Measurements from ENCODE around the gene KCTD21.

Gene KCTD21

GRCh38 chr11:78196661-78197091, 8.2 kb upstream of the KCTD21 start:
- Mint-ChIP-seq H3K9me3 (no peaks in the 10 kb centered on the region), H3K27ac (no peak overlapping the region), H3K4me1 (peaks cover 60% of the 10 kb centered on the region), H3K27me3 (no peaks in the 10 kb centered on the region), H3K4me3 (no peak overlapping the region)
- ATAC-seq (no peak), DNase-seq (no peak)

DNA sequence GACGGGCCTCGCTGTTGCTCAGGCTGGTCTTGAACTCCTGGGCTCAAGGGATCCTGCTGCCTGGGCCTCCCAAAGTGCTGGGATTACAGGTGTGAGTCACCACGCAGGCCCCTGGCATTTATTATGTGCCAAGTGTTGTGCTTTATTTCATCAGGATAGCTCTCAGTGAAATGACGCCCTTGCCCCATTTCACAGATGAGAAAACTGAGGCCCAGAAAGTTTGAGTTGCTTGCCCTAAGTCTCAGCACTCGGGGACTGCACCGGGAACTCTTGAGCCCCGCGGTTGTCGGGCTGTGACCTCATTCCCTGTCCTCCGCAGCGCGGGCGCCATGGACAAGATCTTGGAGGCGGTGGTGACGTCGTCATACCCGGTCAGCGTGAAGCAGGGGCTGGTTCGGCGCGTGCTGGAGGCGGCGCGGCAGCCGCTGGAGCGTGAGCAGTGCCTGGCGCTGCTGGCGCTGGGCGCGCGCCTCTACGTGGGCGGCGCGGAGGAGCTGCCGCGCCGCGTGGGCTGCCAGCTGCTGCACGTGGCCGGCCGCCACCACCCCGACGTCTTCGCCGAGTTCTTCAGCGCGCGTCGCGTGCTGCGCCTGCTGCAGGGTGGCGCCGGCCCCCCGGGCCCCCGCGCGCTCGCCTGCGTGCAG, 7.6 kb upstream of the KCTD21 start:
- peaks cover 59% of the 10 kb centered on the region for H3K4me1 Mint-ChIP-seq
- no peak overlapping the region for H3K4me3 Mint-ChIP-seq
- no peaks in the 10 kb centered on the region for H3K27me3 Mint-ChIP-seq
- no peaks in the 10 kb centered on the region for H3K9me3 Mint-ChIP-seq
- DNase-seq (no peak), ATAC-seq (peak; percentile 4)
- no peak overlapping the region for H3K27ac Mint-ChIP-seq

- Mint-ChIP-seq H3K4me3 (no peak overlapping the region), H3K9me3 (no peaks in the 10 kb centered on the region), H3K27ac (peak overlapping the region in 1 of 2 donors; percentile 37), H3K27me3 (no peaks in the 10 kb centered on the region), H3K4me1 (peaks cover 60% of the 10 kb centered on the region)
- ATAC-seq (no peak), DNase-seq (no peak)
These were observed 6.1 kb upstream of the KCTD21 start for GRCh38 chr11:78194490-78194889.

GRCh38 chr11:78193806-78194205, 5.4 kb upstream of the KCTD21 start:
- Mint-ChIP-seq H3K27ac (no peak overlapping the region), H3K4me1 (peaks cover 64% of the 10 kb centered on the region), H3K9me3 (no peaks in the 10 kb centered on the region), H3K27me3 (no peaks in the 10 kb centered on the region), H3K4me3 (no peak overlapping the region)
- no peak for DNase-seq
- no peak for ATAC-seq

- DNase-seq (no peak), ATAC-seq (no peak)
- Mint-ChIP-seq H3K27me3 (no peaks in the 10 kb centered on the region), H3K4me1 (peaks cover 64% of the 10 kb centered on the region), H3K9me3 (no peaks in the 10 kb centered on the region), H3K27ac (no peak overlapping the region), H3K4me3 (no peak overlapping the region)
These were observed 4.5 kb upstream of the KCTD21 start for GRCh38 chr11:78192911-78193351.

DNA sequence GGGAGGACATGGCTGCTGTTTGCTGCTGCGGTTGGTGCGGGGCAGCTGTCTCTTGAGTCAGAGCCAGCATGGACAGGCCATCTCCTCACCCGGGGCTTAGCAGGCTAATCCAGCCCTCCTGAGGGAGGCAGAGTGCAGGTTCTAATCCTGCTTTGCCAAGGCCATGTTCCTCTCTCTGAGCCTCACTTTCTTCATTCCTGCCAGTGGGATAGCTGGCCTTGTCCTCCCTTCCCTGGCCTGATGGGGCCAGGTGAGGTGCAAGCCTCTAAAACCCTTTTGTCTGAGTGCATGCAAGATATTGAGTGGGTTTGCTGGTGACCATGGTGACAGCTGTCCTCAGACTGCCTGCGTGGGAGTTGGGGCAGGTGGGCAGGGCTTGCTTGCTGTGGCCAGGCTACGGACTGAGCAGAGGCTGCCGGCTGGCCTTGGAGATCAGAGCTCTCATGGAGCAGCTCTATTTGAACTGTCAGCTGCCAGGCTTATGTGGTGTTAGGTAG, 3.8 kb upstream of the KCTD21 start:
- Mint-ChIP-seq H3K27me3 (no peaks in the 10 kb centered on the region), H3K4me3 (no peak overlapping the region), H3K9me3 (no peaks in the 10 kb centered on the region), H3K4me1 (peaks cover 67% of the 10 kb centered on the region), H3K27ac (no peak overlapping the region)
- no peak for ATAC-seq
- DNase-seq: no peak

DNA sequence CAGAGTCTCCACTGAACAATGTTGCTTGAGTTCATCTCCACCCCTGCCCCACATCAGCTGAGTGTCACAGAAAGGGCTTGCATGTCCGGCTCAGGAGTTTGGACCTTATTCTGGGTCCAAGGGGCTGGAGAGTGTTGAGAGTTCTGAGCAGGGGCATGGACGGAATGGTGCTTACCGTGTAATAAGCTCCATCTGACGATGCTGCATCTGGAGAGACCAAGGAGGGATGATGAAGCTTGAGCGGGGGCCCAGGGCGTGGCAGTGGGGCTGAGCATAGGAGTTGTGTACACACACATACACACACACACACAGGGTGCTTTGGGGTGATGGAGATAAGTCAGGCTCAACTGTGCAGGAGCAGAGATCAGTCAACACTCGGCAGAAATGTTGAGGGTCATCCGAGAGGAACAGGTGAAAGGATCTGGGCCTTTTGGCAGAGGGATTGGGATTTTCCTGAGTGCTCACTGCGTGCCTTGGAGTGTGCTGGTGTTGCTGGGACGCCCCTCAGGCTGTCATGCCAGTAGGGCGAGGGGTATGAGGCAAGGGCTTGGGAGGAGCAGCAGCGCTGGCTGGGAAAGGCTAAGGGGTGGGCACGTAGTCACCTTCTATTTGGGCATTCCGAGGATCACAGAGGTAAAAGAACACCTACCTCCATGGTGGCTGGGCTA, 2.6 kb upstream of the KCTD21 start:
- H3K4me1 Mint-ChIP-seq: peaks cover 78% of the 10 kb centered on the region
- no peaks in the 10 kb centered on the region for H3K9me3 Mint-ChIP-seq
- H3K27me3 Mint-ChIP-seq: no peaks in the 10 kb centered on the region
- DNase-seq (no peak), ATAC-seq (no peak)
- no peak overlapping the region for H3K4me3 Mint-ChIP-seq
- H3K27ac Mint-ChIP-seq: no peak overlapping the region

DNA sequence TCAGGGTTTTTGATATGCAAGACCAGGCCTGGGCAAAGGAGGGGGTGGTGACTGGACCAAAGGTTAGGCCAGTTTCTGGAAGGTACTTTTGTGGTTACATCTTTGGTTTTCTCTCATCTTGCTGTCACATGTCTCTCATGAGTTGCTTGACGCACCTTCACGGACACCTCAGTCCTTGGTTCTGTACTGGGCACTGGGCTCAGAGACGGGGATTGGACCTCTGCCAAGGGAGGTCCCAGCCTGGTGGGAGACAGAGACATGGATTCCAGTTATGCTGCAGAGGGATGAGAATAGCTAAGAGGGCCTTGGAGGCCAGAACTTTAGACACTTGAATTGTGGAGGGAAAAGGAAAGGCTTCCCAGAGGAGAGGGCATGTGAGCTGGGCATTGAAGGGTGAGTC, 1.9 kb upstream of the KCTD21 start:
- no peak for ATAC-seq
- H3K27me3 Mint-ChIP-seq: no peaks in the 10 kb centered on the region

GRCh38 chr11:78189851-78190250, 1.4 kb upstream of the KCTD21 start:
- H3K4me1 Mint-ChIP-seq: peaks cover 79% of the 10 kb centered on the region
- H3K4me3 Mint-ChIP-seq: peak overlapping the region; percentile 79 to 91
- DNase-seq (no peak), ATAC-seq (no peak)
- peak overlapping the region in 1 of 2 donors; percentile 59 for H3K27ac Mint-ChIP-seq
- no peaks in the 10 kb centered on the region for H3K9me3 Mint-ChIP-seq
- H3K27me3 Mint-ChIP-seq: no peaks in the 10 kb centered on the region

More for the DNA sequence above, 1.9 kb upstream of the KCTD21 start:
- Mint-ChIP-seq H3K4me1 (peaks cover 83% of the 10 kb centered on the region), H3K4me3 (peak overlapping the region; percentile 79 to 91), H3K27ac (peak overlapping the region in 1 of 2 donors; percentile 28), H3K9me3 (no peaks in the 10 kb centered on the region)
- no peak for DNase-seq

GRCh38 chr11:78189174-78189724, 823 bp upstream of the KCTD21 start:
- H3K27me3 Mint-ChIP-seq: no peaks in the 10 kb centered on the region
- H3K4me1 Mint-ChIP-seq: peaks cover 73% of the 10 kb centered on the region
- peak overlapping the region; percentile 66 to 99 for H3K27ac Mint-ChIP-seq
- peak overlapping the region; percentile 79 to 91 for H3K4me3 Mint-ChIP-seq
- no peak for ATAC-seq
- no peaks in the 10 kb centered on the region for H3K9me3 Mint-ChIP-seq
- peak in 1 of 2 donors; percentile 12 for DNase-seq

DNA sequence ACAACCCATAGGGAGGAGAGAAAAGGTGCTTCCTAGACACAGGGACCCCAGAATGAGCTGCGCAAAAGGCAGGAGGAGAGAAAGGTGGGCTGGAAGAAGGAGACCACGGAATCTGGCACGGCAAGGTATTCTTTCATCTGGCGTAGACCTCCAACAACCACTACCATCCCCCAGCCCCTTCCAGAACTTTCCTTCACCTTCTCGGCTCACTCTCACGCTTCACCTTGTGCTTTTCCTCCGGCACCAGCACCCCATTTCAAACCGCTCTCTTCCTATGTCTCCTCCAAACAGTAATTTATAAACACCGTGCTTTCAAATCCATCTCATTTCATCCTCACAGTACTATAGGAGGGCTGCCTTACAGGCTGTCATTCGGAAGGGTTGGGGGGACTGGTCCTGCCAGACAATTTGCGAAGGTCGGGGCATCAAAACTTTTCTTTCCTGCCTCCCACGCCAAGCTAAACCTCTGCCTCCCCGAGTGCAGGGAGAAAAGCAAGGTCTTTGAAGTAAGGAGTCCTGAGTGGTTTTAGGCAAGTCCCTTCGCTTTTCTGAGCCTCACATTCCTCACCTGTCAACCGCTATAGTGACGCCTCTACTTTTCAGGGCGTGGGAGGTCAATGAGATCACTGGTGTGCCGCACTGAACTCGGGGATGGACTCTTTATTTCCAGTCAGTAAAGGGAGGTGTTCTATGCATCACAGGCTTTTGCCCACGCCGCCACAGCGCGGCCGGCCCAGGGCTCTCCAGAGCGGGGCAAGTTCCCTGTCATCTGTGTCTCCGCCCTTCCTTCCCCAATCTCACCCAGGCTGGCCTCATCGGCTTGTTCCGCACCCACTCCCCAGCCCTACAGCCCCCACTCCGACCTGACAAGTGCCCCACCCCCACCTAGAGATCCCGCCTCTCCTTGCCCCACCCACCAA, 800 bp downstream of the KCTD21 start:
- H3K4me1 Mint-ChIP-seq: peaks cover 57% of the 10 kb centered on the region
- DNase-seq: peak; percentile 89
- H3K27me3 Mint-ChIP-seq: no peaks in the 10 kb centered on the region

GRCh38 chr11:78181185-78181584, 7.2 kb downstream of the KCTD21 start:
- Mint-ChIP-seq H3K4me1 (peaks cover 16% of the 10 kb centered on the region), H3K4me3 (no peak overlapping the region), H3K9me3 (peaks cover 9 to 16% of the 10 kb centered on the region in 2 donors), H3K27ac (no peak overlapping the region), H3K27me3 (no peaks in the 10 kb centered on the region)
- DNase-seq (no peak), ATAC-seq (no peak)

More for the DNA sequence above, 800 bp downstream of the KCTD21 start:
- H3K27ac Mint-ChIP-seq: peak overlapping the region; percentile 98 to 99
- peak; percentile 82 for ATAC-seq
- peak overlapping the region; percentile 79 to 91 for H3K4me3 Mint-ChIP-seq
- no peaks in the 10 kb centered on the region for H3K9me3 Mint-ChIP-seq

DNA sequence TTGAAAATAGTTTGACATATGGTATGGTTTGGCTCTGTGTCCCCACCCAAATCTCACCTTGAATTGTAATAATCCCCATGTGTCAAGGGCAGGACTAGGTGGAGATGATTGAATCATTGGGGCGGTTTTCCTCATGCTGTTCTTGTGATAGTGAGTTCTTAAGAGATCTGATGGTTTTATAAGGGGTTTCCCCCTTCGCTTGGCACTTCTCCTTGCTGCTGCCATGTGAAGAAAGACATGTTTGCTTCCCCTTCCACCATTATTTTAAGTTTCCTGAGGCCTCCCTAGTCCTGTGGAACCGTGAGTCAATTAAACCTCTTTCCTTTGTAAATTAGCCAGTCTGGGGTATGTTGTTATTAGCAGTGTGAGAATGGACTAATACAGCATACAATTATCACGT, 7.7 kb downstream of the KCTD21 start:
- no peak overlapping the region for H3K27ac Mint-ChIP-seq
- DNase-seq (no peak), ATAC-seq (no peak)
- peaks cover 9 to 19% of the 10 kb centered on the region in 2 donors for H3K9me3 Mint-ChIP-seq
- no peaks in the 10 kb centered on the region for H3K27me3 Mint-ChIP-seq
- peaks cover 11% of the 10 kb centered on the region for H3K4me1 Mint-ChIP-seq
- H3K4me3 Mint-ChIP-seq: no peak overlapping the region

- H3K27me3 Mint-ChIP-seq: no peaks in the 10 kb centered on the region
- H3K27ac Mint-ChIP-seq: peak overlapping the region in 1 of 2 donors; percentile 7
- ATAC-seq (no peak), DNase-seq (no peak)
- H3K4me3 Mint-ChIP-seq: no peak overlapping the region
- peaks cover 6% of the 10 kb centered on the region for H3K4me1 Mint-ChIP-seq
- peaks cover 9 to 19% of the 10 kb centered on the region in 2 donors for H3K9me3 Mint-ChIP-seq
These were observed 8.9 kb downstream of the KCTD21 start for GRCh38 chr11:78179459-78180071.

DNA sequence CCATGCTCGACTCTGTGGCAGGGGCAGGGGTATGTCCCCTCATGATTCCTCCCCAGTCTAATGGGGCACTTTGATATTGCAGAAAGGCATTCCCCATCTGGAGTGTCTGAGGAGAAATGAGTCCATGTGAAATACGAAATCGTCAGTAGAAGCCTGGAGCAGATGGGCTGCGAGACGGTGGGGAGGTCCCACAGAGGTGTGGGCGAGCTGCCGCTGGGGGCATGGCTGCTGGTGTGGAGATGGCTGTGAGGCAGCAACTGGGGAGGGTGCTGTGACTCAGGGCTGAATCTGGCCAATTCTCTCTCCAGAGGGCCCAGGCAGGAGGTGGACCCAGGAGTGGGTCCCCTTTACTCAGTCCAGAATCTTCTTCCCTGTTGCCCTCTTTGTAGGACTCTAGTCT, 11.2 kb downstream of the KCTD21 start:
- no peak for ATAC-seq
- H3K27ac Mint-ChIP-seq: no peak overlapping the region
- peaks cover 6% of the 10 kb centered on the region for H3K4me1 Mint-ChIP-seq
- H3K27me3 Mint-ChIP-seq: no peaks in the 10 kb centered on the region
- H3K9me3 Mint-ChIP-seq: peaks cover 9 to 19% of the 10 kb centered on the region in 2 donors
- no peak for DNase-seq
- H3K4me3 Mint-ChIP-seq: no peak overlapping the region

Data from stimulated activated naive CD8-positive, alpha-beta T cell treated with anti-CD3 and anti-CD28 coated beads, Interleukin-15, amount 100 ng/mL, for 72 hours (primary cell).